ENCODE data around the gene CCR2.

DNA sequence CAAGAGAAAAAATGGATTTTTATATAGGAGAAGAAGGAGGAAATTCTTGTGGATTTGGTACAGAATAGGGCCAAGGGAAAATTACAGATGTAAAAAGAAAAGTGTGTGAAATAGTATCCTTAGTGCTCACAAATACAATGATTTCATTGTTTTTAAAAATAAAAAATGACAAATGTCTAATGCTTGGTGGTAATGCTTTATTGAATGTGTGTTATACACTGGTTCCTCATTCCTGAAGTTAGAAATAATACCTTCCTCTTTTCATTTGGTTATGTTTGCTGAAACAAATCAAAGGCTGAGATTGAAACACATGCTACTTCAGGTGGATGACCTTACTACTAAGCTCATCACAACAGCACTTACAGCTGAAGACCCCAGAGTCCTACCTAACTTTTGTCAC is 37.7 kb upstream of the CCR2 start:
- TF ChIP-seq, protein P1, sequence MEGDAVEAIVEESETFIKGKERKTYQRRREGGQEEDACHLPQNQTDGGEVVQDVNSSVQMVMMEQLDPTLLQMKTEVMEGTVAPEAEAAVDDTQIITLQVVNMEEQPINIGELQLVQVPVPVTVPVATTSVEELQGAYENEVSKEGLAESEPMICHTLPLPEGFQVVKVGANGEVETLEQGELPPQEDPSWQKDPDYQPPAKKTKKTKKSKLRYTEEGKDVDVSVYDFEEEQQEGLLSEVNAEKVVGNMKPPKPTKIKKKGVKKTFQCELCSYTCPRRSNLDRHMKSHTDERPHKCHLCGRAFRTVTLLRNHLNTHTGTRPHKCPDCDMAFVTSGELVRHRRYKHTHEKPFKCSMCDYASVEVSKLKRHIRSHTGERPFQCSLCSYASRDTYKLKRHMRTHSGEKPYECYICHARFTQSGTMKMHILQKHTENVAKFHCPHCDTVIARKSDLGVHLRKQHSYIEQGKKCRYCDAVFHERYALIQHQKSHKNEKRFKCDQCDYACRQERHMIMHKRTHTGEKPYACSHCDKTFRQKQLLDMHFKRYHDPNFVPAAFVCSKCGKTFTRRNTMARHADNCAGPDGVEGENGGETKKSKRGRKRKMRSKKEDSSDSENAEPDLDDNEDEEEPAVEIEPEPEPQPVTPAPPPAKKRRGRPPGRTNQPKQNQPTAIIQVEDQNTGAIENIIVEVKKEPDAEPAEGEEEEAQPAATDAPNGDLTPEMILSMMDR (IDR thresholded peaks at IDR 0.05; ENCODE audit: low read depth, low read length), result no peak
- no peak for TF ChIP-seq POLR2A (IDR thresholded peaks at IDR 0.05; ENCODE audit: extremely low read depth, insufficient read length)
- TF ChIP-seq, protein P2, sequence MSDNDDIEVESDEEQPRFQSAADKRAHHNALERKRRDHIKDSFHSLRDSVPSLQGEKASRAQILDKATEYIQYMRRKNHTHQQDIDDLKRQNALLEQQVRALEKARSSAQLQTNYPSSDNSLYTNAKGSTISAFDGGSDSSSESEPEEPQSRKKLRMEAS (IDR thresholded peaks at IDR 0.05; ENCODE audit: low read depth, low read length), result no peak
